Neuronal stem cell (in vitro differentiated cells): Measurements from ENCODE around the gene MACF1.
A peak's percentile ranks its signal among the peaks of the same experiment; 100 is the strongest.

Source experiments
- DNase-seq: peaks from one replicate; pipeline ENCODE4 v3.0.0-alpha.2; 2013; ENCODE audit warnings: low spot score
- H2AFZ ChIP-seq: one replicate; pipeline ENCODE4 v1.6.1; 2013; ENCODE audit warnings: mild to moderate bottlenecking, low read length, inconsistent platforms
- H2AK5ac ChIP-seq: 2 replicates; pipeline ENCODE4 v1.6.1; 2013; ENCODE audit warnings: low read depth, mild to moderate bottlenecking, inconsistent platforms, low read length, moderate library complexity, mixed read lengths
- H2BK120ac ChIP-seq: 2 replicates; pipeline ENCODE4 v1.6.1; 2013; ENCODE audit warnings: low read depth, mild to moderate bottlenecking, inconsistent platforms, low read length, moderate library complexity, mixed read lengths
- H2BK12ac ChIP-seq: one replicate; pipeline ENCODE4 v1.6.1; 2013; ENCODE audit warnings: low read length, inconsistent platforms
- H2BK15ac ChIP-seq: 2 replicates; pipeline ENCODE4 v1.6.1; 2013; ENCODE audit warnings: mild to moderate bottlenecking, low read length, inconsistent platforms, mixed read lengths
- H2BK5ac ChIP-seq: one replicate; pipeline ENCODE4 v1.6.1; 2013; ENCODE audit warnings: inconsistent platforms, mild to moderate bottlenecking, low read length, moderate library complexity
- H3K14ac ChIP-seq: one replicate; pipeline ENCODE4 v1.6.1; 2013; ENCODE audit warnings: low read length, inconsistent platforms
- H3K18ac ChIP-seq: 2 replicates; pipeline ENCODE4 v1.6.1; 2013; ENCODE audit warnings: low read length, inconsistent platforms
- H3K23ac ChIP-seq: 2 replicates; pipeline ENCODE4 v1.6.1; 2013; ENCODE audit warnings: low read depth, mild to moderate bottlenecking, mixed read lengths, low read length, inconsistent platforms; ENCODE audit not compliant: poor library complexity
- H3K27ac ChIP-seq: replicated peaks from 3 replicates; pipeline ENCODE4 v1.5.1; 2013; ENCODE audit warnings: low read length, inconsistent platforms
- H3K27me3 ChIP-seq, 3 experiments: 2 replicates each; pipeline ENCODE4 v1.6.1; 2013; ENCODE audit warnings: low read length in 3 of 3, mild to moderate bottlenecking in 2 of 3, inconsistent platforms in 1 of 3, low read depth in 1 of 3, mixed read lengths in 1 of 3, moderate library complexity in 1 of 3; ENCODE audit not compliant: control insufficient read depth in 3 of 3, insufficient read depth in 3 of 3
- H3K36me3 ChIP-seq, 2 donors: replicated peaks in 1 of 2; 2 replicates each; pipeline ENCODE4 v1.6.1; 2013; ENCODE audit warnings: low read length in 2 of 2; ENCODE audit not compliant: control insufficient read depth in 2 of 2, insufficient read depth in 2 of 2
- H3K4ac ChIP-seq: 2 replicates; pipeline ENCODE4 v1.6.1; 2013; ENCODE audit warnings: inconsistent platforms, mild to moderate bottlenecking, low read length, moderate library complexity
- H3K4me1 ChIP-seq, 2 donors: 1 replicate in 1 of 2; 2 replicates in 1 of 2; pipeline ENCODE4 v1.6.1; 2013; ENCODE audit warnings: low read length in 2 of 2, low read depth in 1 of 2; ENCODE audit not compliant: control insufficient read depth in 2 of 2, insufficient read depth in 1 of 2
- H3K4me2 ChIP-seq: one replicate; pipeline ENCODE4 v1.6.1; 2013; ENCODE audit warnings: mild to moderate bottlenecking, low read length, inconsistent platforms; ENCODE audit not compliant: insufficient read depth, poor library complexity, severe bottlenecking
- H3K4me3 ChIP-seq, 2 donors: 2 replicates each; pipeline ENCODE4 v1.5.1; 2013; ENCODE audit warnings: low read length in 2 of 2, mild to moderate bottlenecking in 2 of 2, inconsistent platforms in 1 of 2, moderate library complexity in 1 of 2
- H3K79me1 ChIP-seq: one replicate; pipeline ENCODE4 v1.6.1; 2013; ENCODE audit warnings: low read depth, mild to moderate bottlenecking, inconsistent platforms, low read length, moderate library complexity
- H3K9ac ChIP-seq: one replicate; pipeline ENCODE4 v1.6.1; 2013; ENCODE audit warnings: mild to moderate bottlenecking, low read depth, low read length, inconsistent platforms; ENCODE audit not compliant: poor library complexity
- H3K9me3 ChIP-seq, 2 donors: replicated peaks in 1 of 2; 2 replicates each; pipeline versions ENCODE3 to v1.6.1; 2013; ENCODE audit warnings: low read length in 2 of 2, mild to moderate bottlenecking in 2 of 2, inconsistent platforms in 1 of 2, low read depth in 1 of 2, mixed read lengths in 1 of 2, moderate library complexity in 1 of 2; ENCODE audit not compliant: control insufficient read depth in 2 of 2, insufficient read depth in 1 of 2
- H4K8ac ChIP-seq: one replicate; pipeline ENCODE4 v1.6.1; 2013; ENCODE audit warnings: low read depth, mild to moderate bottlenecking, inconsistent platforms, low read length, moderate library complexity
- H4K91ac ChIP-seq: one replicate; pipeline ENCODE4 v1.6.1; 2013; ENCODE audit warnings: low read length, low read depth, mild to moderate bottlenecking, inconsistent platforms; ENCODE audit not compliant: poor library complexity
- WGBS, 2 donors: extraction: QIAGEN DNeasy Blood & Tissue Kit; methylation state at CpG; one replicate each; pipeline ENCODE4 v1.1.7; 2013; ENCODE audit warnings: missing lambda C conversion rate in 2 of 2, mixed read lengths in 1 of 2; ENCODE audit not compliant: insufficient read length in 2 of 2, insufficient replicate concordance in 1 of 2; ENCODE audit errors: extremely low coverage in 2 of 2; 5-methylcytosine and 5-hydroxymethylcytosine counted together

The MACF1 gene

DNA sequence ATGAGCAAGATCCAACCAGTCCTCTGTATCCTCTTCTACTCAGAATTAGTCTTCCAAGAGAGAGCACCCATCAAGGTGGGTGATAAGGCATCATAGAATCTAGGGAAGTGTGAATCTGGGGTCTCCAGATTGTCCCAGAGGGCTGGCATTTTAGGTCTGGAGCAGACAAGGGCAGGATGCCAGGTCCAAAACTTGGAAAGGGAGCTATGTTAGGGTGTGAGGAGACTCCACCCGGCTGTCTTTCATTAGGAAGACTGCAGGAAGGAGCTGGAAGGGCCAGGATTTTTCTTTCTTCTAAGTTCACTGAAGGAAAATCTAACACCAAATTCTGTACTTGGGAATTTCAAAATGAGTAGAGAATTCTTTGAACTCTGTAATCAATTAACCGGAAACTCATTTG, 200.9 kb downstream of the MACF1 start:
- no peak overlapping the region for H3K27ac ChIP-seq

DNA sequence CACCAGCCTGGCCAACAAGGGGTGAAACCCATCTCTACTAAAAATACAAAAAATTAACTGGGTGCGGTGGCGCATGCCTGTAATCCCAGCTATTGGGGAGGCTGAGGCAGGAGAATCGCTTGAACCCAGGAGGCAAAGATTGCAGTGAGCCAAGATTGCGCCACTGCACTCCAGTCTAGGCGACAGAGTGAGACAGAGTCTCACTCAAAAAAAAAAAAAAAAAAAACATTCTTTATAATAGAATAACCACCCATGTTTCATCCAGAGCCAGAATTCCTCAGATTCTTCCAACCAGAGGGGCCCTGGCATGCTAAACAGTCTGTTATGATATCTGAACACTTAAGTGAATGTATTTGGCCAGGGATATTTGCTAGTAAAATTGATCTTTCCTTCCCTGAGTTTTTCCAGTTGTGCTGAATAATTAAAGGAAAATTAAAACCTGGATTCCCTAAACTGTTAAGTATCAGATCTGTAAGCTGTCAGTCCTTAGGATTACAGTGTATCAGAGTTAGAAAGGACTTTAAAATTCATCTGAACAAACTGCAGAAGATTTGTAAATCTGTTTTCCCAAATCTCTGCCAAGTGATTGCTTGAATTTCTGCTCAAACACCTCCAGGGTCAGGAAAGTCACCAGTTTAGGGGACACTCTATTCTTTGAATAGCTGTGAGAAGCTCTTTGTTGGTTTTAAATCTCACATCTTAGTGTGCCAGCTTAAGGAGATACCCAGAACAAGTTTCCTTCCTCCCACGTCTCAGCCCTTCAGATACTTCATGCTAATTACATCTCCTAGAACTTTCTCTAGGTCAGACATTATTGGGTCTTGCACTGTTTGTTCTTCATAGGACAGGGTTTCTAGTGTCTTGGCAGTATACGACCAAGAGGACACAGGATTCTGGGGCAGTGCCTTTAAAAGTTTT, 202.3 kb downstream of the MACF1 start:
- H3K18ac ChIP-seq: no peak overlapping the region
- no peak overlapping the region for H2BK15ac ChIP-seq
- no peak for DNase-seq
- H3K4ac ChIP-seq: no peak overlapping the region
- H4K91ac ChIP-seq: no peak overlapping the region
- peak overlapping the region; percentile 98 for H3K27ac ChIP-seq
- H3K36me3 ChIP-seq: peaks cover 0 to 21% of the 10 kb centered on the region in 2 donors
- no peaks in the 10 kb centered on the region for H3K27me3 ChIP-seq
- H3K9ac ChIP-seq: no peak overlapping the region
- H4K8ac ChIP-seq: no peak overlapping the region
- no CpG with 5 or more reads among the region's 7 CpGs for WGBS, 2 donors
- H3K23ac ChIP-seq: no peak overlapping the region
- H2AK5ac ChIP-seq: no peak overlapping the region
- no peak overlapping the region for H2BK120ac ChIP-seq
- H2BK5ac ChIP-seq: no peak overlapping the region
- H2BK12ac ChIP-seq: no peak overlapping the region
- no peak overlapping the region for H2AFZ ChIP-seq
- H3K4me3 ChIP-seq: no peak overlapping the region
- H3K4me1 ChIP-seq: peaks cover 21 to 35% of the 10 kb centered on the region in 2 donors
- no peaks in the 10 kb centered on the region for H3K9me3 ChIP-seq
- H3K79me1 ChIP-seq: peaks cover 6% of the 10 kb centered on the region
- no peak overlapping the region for H3K4me2 ChIP-seq
- H3K14ac ChIP-seq: no peak overlapping the region

More for the DNA sequence above, 200.9 kb downstream of the MACF1 start:
- Histone ChIP-seq H3K23ac (no peak overlapping the region), H3K18ac (no peak overlapping the region), H3K4me3 (no peak overlapping the region), H4K8ac (no peak overlapping the region), H2AFZ (no peak overlapping the region), H3K9me3 (no peaks in the 10 kb centered on the region), H2BK12ac (no peak overlapping the region), H4K91ac (no peak overlapping the region), H3K27me3 (no peaks in the 10 kb centered on the region), H3K36me3 (peaks cover 0 to 12% of the 10 kb centered on the region in 2 donors), H3K14ac (no peak overlapping the region), H2BK15ac (no peak overlapping the region), H3K79me1 (peaks cover 3% of the 10 kb centered on the region), H3K4me2 (no peak overlapping the region), H2AK5ac (no peak overlapping the region), H3K9ac (no peak overlapping the region), H2BK5ac (no peak overlapping the region), H2BK120ac (no peak overlapping the region), H3K4me1 (peaks cover 11 to 20% of the 10 kb centered on the region in 2 donors), H3K4ac (no peak overlapping the region)
- WGBS, 2 donors: no CpG with 5 or more reads among the region's 2 CpGs
- no peak for DNase-seq

DNA sequence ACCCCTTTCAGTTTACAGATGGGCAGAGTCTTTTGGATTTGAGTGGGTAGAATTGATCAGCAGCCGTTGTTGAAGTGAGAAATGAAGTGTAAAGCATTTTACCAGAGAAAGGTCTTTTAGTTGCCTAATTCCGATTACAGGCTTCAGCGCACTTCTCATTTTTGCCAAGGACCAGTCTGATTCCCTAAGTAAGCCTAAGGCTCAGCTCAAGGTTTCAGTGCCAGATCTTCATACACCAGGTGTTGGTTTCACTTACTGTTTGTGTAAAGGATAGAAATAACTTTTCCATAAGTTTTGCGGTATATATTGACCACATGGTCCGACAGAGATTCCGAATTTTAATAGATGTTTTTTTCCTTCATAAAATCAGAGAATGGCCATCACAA, 203.0 kb downstream of the MACF1 start:
- WGBS, 2 donors: no CpG with 5 or more reads among the region's 6 CpGs
- H2BK120ac ChIP-seq: no peak overlapping the region
- no peak overlapping the region for H2AK5ac ChIP-seq
- no peak overlapping the region for H2AFZ ChIP-seq
- no peak overlapping the region for H4K8ac ChIP-seq
- DNase-seq: peak; percentile 20
- no peak overlapping the region for H3K4ac ChIP-seq
- H2BK5ac ChIP-seq: no peak overlapping the region
- no peak overlapping the region for H3K14ac ChIP-seq
- peaks cover 21 to 41% of the 10 kb centered on the region in 2 donors for H3K4me1 ChIP-seq
- no peak overlapping the region for H3K23ac ChIP-seq
- H3K4me3 ChIP-seq: no peak overlapping the region
- H2BK15ac ChIP-seq: no peak overlapping the region
- peak overlapping the region; percentile 98 for H3K27ac ChIP-seq
- peak overlapping the region; percentile 21 for H3K4me2 ChIP-seq
- H3K79me1 ChIP-seq: peaks cover 4% of the 10 kb centered on the region
- H4K91ac ChIP-seq: no peak overlapping the region
- H3K9me3 ChIP-seq: no peaks in the 10 kb centered on the region
- H3K18ac ChIP-seq: no peak overlapping the region
- no peak overlapping the region for H3K9ac ChIP-seq
- peaks cover 0 to 23% of the 10 kb centered on the region in 2 donors for H3K36me3 ChIP-seq
- no peaks in the 10 kb centered on the region for H3K27me3 ChIP-seq
- no peak overlapping the region for H2BK12ac ChIP-seq

DNA sequence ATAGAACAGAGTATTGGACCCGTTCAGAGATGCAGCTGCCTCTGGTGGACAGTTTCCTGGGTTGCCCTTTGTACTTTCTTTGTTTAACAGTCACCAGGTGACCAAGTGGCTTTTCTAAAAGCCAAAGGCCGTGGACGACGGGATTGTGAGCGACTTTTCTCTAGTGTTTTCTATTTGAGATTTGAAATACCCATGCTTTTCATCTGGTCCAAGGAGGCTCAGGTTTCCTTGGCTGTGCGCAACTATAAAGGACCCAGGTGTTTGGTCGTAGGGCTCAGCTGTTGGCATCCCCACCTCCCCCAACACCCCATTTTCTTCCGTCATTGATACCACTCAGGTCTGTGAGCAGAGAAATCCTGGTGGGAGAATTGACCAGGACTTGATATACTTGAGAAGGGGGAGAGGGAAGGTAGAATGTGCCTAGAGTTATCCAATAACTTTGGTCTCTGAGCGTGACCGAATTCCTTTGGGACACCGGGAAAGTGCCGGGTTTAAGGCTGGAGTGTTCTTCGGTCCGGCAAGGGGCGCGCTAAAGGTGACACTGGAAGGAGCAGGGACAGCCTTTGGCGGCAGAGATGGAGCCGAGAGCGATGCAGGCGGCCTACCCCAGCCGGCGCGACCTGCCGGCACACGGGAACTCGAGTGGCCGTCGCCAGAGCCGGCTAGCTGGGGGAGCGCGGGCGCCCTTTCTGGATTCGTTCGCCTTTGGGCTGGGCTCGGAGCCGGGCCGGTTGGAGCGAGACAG, 203.6 kb downstream of the MACF1 start:
- peak overlapping the region; percentile 79 for H2BK5ac ChIP-seq
- no peak overlapping the region for H2BK15ac ChIP-seq
- H3K79me1 ChIP-seq: peaks cover 6% of the 10 kb centered on the region
- peaks cover 4 to 29% of the 10 kb centered on the region in 2 donors for H3K36me3 ChIP-seq
- no peaks in the 10 kb centered on the region for H3K9me3 ChIP-seq
- H2BK12ac ChIP-seq: no peak overlapping the region
- H2BK120ac ChIP-seq: no peak overlapping the region
- no peak overlapping the region for H2AK5ac ChIP-seq
- H3K4me1 ChIP-seq: peaks cover 21 to 43% of the 10 kb centered on the region in 2 donors
- H3K27ac ChIP-seq: peak overlapping the region; percentile 98
- H3K18ac ChIP-seq: peak overlapping the region; percentile 97
- peak overlapping the region; percentile 56 to 85 for H3K4me3 ChIP-seq
- peak overlapping the region; percentile 87 for H3K23ac ChIP-seq
- H4K8ac ChIP-seq: no peak overlapping the region
- H3K14ac ChIP-seq: no peak overlapping the region
- peak overlapping the region; percentile 82 for H3K4me2 ChIP-seq
- H3K9ac ChIP-seq: peak overlapping the region; percentile 87
- peak overlapping the region; percentile 85 for H2AFZ ChIP-seq
- no peaks in the 10 kb centered on the region for H3K27me3 ChIP-seq
- H3K4ac ChIP-seq: no peak overlapping the region
- no peak overlapping the region for H4K91ac ChIP-seq
- DNase-seq: no peak
- WGBS, 2 donors: no CpG with 5 or more reads among the region's 38 CpGs
